Panc1 (cell line): ENCODE results near the gene MOGAT3. TPM values are rescaled to one million over a fixed set of nuclear protein-coding genes. Genes with fewer than 3 reads are reported as not detected.
A peak's percentile ranks its signal among the peaks of the same experiment; 100 is the strongest.

Experiments
- ATAC-seq: fragments of 200-7000 bp; cut with Tn5 transposase; 2 replicates; pipeline ENCODE4 v1.9.1; 2020; ENCODE audit warnings: mild to moderate bottlenecking, moderate library complexity
- BruUV-seq: library from RNA; stranded (reverse); fragments of 400-500 nt; replicated peaks from 2 replicates; lab custom pipeline; 2021; lab: Mats Ljungman, UMichigan
- CTCF ChIA-PET: fragments of 300-600 bp; sonication (Branson Sonifier 250); formaldehyde crosslinking; loops from one replicate; lab custom pipeline; 2022; ENCODE audit warnings: antibody characterized with exemption; lab: Charles Lee
- POLR2A ChIA-PET: fragments of 300-600 bp; sonication (Branson Sonifier 250); formaldehyde crosslinking; loops from one replicate; lab custom pipeline; 2022; ENCODE audit warnings: antibody characterized with exemption; lab: Charles Lee
- DNase-seq: peaks from one replicate; pipeline ENCODE4 v3.0.0-alpha.2; 2010; ENCODE audit warnings: low read depth, low spot score
- H3K27ac ChIP-seq: 2 replicates; pipeline ENCODE4 v1.5.1; 2011; ENCODE audit warnings: mild to moderate bottlenecking, low read length, inconsistent platforms
- H3K27me3 ChIP-seq: fragments of 200-500 bp; sonication (Bioruptor generic); 2 replicates; pipeline ENCODE4 v1.6.0; 2014; ENCODE audit warnings: low read length, inconsistent platforms; ENCODE audit not compliant: control insufficient read depth, insufficient read depth
- H3K36me3 ChIP-seq: fragments of 200-500 bp; sonication (Bioruptor generic); 2 replicates; pipeline ENCODE4 v1.5.1; 2014; ENCODE audit warnings: inconsistent platforms, mild to moderate bottlenecking, low read length, moderate library complexity; ENCODE audit not compliant: control insufficient read depth, insufficient read depth
- H3K4me1 ChIP-seq: 2 replicates; pipeline ENCODE4 v1.5.1; 2011; ENCODE audit warnings: inconsistent platforms, mild to moderate bottlenecking, low read length, moderate library complexity; ENCODE audit not compliant: control insufficient read depth, insufficient read depth
- H3K4me3 ChIP-seq, 2 experiments: 2 replicates each; pipeline ENCODE4 v1.5.1; 2011 to 2012; ENCODE audit warnings: low read depth in 2 of 2, low read length in 2 of 2, mild to moderate bottlenecking in 2 of 2, inconsistent platforms in 1 of 2, moderate library complexity in 1 of 2
- H3K9me3 ChIP-seq: fragments of 200-500 bp; sonication (Bioruptor generic); 2 replicates; pipeline ENCODE4 v1.5.1; 2014; ENCODE audit warnings: low read depth, mild to moderate bottlenecking, inconsistent platforms, low read length, moderate library complexity; ENCODE audit not compliant: control insufficient read depth, insufficient read depth
- POLR2AphosphoS5 ChIP-seq: IDR thresholded peaks from 2 replicates; pipeline ENCODE4 v1.6.1; 2012; ENCODE audit warnings: mild to moderate bottlenecking, low read depth, low read length, moderate library complexity
- SIN3A ChIP-seq: IDR thresholded peaks from 2 replicates; pipeline ENCODE4 v1.6.1; 2012; ENCODE audit warnings: low read depth, mild to moderate bottlenecking, low read length, moderate library complexity, borderline replicate concordance; ENCODE audit not compliant: insufficient read depth
- TCF7L2 ChIP-seq: IDR thresholded peaks from 2 replicates; pipeline ENCODE4 v1.6.1; 2011; ENCODE audit warnings: mild to moderate bottlenecking, low read depth, low read length, inconsistent platforms
- in situ Hi-C: cut with HindIII; loops from 2 replicates; pipeline ENCODE4 v1.10.0; 2016; ENCODE audit warnings: low sequenced_read_pairs, low pct_unique_long_range_greater_than_20kb
- intact Hi-C: fragments of 100-400 bp; cut with micrococcal nuclease; formaldehyde crosslinking; loops from one replicate; pipeline ENCODE4 v1.10.0; 2022; ENCODE audit not compliant: unreplicated experiment
- total RNA-seq: library from RNA; stranded (reverse); gene quantifications from one replicate; pipeline ENCODE4 v1.2.1, GENCODE V29; 2021; ENCODE audit not compliant: unreplicated experiment
- TF ChIP-seq, protein P1 (sequence below), 2 experiments: IDR thresholded peaks; 2 replicates each; pipeline ENCODE4 v1.6.1; 2011 to 2012; ENCODE audit warnings: low read depth in 2 of 2, control low read depth in 1 of 2, low read length in 1 of 2, mild to moderate bottlenecking in 1 of 2, moderate library complexity in 1 of 2; ENCODE audit not compliant: insufficient read depth in 1 of 2
- TF ChIP-seq, protein P2 (sequence below): fragments of 450-650 bp; IDR thresholded peaks from 2 replicates; pipeline ENCODE4 v1.5.1; 2017; ENCODE audit warnings: mild to moderate bottlenecking

Gene MOGAT3
- total RNA-seq, 1 experiment from 2014 or later, result 0.23 TPM

DNA sequence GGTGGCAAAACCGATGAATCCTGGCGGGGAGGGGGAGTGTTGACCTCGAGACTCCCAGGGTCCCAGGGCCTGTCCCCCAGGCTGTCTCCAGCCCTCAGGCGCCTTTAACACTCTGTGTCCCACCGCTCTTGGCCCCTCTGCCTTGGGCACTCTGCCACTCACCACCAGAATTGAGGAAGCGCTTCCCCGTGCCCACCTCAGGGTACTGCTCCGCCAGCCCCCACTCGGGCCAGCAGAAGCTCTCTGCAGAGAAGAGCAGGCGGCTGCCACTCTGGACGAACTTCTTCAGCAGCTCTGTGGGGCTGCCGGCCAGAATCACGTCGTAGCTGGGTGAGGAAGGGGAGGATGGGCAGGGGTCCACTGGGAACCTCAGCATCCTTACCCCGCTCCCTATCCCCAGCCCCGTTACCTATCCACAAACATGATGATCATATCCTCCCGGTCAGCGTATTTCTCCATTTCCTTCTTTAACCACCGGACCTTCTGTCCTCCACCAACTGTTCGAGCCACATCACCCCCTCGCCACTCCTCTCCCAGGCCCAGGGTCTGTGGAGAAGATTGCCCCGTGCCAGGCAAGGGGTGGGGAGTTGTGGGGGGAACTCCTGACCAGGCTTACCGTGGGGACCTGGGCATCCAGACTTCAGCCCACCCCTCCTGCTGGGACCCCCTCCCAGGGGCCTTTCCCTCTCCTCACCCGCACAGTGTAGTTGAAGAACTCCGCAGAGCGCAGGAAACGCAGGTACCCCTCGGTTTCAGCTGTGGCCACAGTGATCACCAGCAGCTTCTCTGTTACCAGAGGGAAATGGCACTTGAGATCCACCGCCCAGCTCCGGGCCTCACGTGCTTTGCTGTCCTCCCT is 15.4 kb upstream of the MOGAT3 start:
- peaks cover 13% of the 10 kb centered on the region for H3K4me1 ChIP-seq
- peak overlapping the region; percentile 95 for H3K27ac ChIP-seq
- no peaks in the 10 kb centered on the region; the same call in 1 of the 2 replicates for H3K36me3 ChIP-seq
- peak overlapping the region; percentile 85 to 97 for H3K4me3 ChIP-seq
- H3K27me3 ChIP-seq, result no peaks in the 10 kb centered on the region
- H3K9me3 ChIP-seq, result no peaks in the 10 kb centered on the region
- TF ChIP-seq, protein P1, sequence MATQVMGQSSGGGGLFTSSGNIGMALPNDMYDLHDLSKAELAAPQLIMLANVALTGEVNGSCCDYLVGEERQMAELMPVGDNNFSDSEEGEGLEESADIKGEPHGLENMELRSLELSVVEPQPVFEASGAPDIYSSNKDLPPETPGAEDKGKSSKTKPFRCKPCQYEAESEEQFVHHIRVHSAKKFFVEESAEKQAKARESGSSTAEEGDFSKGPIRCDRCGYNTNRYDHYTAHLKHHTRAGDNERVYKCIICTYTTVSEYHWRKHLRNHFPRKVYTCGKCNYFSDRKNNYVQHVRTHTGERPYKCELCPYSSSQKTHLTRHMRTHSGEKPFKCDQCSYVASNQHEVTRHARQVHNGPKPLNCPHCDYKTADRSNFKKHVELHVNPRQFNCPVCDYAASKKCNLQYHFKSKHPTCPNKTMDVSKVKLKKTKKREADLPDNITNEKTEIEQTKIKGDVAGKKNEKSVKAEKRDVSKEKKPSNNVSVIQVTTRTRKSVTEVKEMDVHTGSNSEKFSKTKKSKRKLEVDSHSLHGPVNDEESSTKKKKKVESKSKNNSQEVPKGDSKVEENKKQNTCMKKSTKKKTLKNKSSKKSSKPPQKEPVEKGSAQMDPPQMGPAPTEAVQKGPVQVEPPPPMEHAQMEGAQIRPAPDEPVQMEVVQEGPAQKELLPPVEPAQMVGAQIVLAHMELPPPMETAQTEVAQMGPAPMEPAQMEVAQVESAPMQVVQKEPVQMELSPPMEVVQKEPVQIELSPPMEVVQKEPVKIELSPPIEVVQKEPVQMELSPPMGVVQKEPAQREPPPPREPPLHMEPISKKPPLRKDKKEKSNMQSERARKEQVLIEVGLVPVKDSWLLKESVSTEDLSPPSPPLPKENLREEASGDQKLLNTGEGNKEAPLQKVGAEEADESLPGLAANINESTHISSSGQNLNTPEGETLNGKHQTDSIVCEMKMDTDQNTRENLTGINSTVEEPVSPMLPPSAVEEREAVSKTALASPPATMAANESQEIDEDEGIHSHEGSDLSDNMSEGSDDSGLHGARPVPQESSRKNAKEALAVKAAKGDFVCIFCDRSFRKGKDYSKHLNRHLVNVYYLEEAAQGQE (IDR thresholded peaks at IDR 0.05; ENCODE audit: insufficient read depth in 1 of 2, low read depth in 2 of 2, low read length in 1 of 2), result no peak
- no peak for TF ChIP-seq TCF7L2
- TF ChIP-seq SIN3A, result no peak
- TF ChIP-seq, protein P2, sequence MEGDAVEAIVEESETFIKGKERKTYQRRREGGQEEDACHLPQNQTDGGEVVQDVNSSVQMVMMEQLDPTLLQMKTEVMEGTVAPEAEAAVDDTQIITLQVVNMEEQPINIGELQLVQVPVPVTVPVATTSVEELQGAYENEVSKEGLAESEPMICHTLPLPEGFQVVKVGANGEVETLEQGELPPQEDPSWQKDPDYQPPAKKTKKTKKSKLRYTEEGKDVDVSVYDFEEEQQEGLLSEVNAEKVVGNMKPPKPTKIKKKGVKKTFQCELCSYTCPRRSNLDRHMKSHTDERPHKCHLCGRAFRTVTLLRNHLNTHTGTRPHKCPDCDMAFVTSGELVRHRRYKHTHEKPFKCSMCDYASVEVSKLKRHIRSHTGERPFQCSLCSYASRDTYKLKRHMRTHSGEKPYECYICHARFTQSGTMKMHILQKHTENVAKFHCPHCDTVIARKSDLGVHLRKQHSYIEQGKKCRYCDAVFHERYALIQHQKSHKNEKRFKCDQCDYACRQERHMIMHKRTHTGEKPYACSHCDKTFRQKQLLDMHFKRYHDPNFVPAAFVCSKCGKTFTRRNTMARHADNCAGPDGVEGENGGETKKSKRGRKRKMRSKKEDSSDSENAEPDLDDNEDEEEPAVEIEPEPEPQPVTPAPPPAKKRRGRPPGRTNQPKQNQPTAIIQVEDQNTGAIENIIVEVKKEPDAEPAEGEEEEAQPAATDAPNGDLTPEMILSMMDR, result no peak
- no peak for TF ChIP-seq POLR2AphosphoS5
- in situ Hi-C loops, result no loop called here
- ChIA-PET POLR2A (no interaction called here), CTCF (interaction anchor here (0.5 to 0.8 kb wide), 2 partner anchors 11 to 28 kb away, joined by 3 to 7 read pairs; no protein-coding TSS in a partner anchor)
- BruUV-seq, result TSS peak; percentile 80
- ATAC-seq (no peak), DNase-seq (no peak)
- intact Hi-C loops, result no loop called here

DNA sequence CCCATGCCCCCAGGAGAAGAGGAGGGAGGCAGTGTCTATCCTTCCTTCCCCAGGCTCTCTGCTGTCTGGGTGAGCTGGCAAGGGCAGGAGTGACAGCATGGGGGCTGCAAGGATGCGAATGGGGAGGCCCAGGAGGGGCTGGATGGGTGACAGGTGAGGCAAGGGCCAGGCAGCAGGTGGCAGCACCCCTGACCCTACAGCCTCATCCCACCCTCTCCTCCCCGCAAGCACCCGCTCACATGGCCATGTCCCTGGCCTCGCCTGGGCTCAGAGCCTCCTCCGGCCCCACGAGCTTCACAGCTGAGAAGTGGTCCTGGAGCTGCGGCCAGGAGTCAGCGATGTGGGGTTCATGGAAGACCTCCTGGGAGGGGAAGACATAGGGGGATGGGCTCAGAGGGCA is 11.2 kb upstream of the MOGAT3 start:
- no TSS peak for BruUV-seq
- CTCF ChIA-PET, result no interaction called here

More for the DNA sequence above, 11.2 kb upstream of the MOGAT3 start:
- Histone ChIP-seq H3K36me3 (no peaks in the 10 kb centered on the region; the same call in 1 of the 2 replicates), H3K27ac (no peak overlapping the region), H3K4me3 (no peak overlapping the region), H3K27me3 (no peaks in the 10 kb centered on the region), H3K9me3 (no peaks in the 10 kb centered on the region), H3K4me1 (peaks cover 7% of the 10 kb centered on the region; the same call in 1 of the 2 replicates)
- no peak for ATAC-seq
- in situ Hi-C loops, result no loop called here
- TF ChIP-seq, protein P2, result no peak
- TF ChIP-seq POLR2AphosphoS5 (no peak), TCF7L2 (no peak), SIN3A (no peak)
- TF ChIP-seq, protein P1 (IDR thresholded peaks at IDR 0.05; ENCODE audit: insufficient read depth in 1 of 2, low read depth in 2 of 2, low read length in 1 of 2), result no peak
- intact Hi-C loops, result no loop called here
- POLR2A ChIA-PET, result interaction anchor here (0.6 kb wide), 1 partner anchor 152 kb away, joined by 3 read pairs; no protein-coding TSS in a partner anchor
- DNase-seq, result no peak
